SK-N-SH treated with all-trans-retinoic acid at 6 μM for 48 hours (cell line): Measurements from ENCODE around the gene ACADVL.
A peak's percentile ranks its signal among the peaks of the same experiment; 100 is the strongest.

Experiments
- ATAC-seq: fragments of 200-7000 bp; cut with Tn5 transposase; 3 replicates; pipeline ENCODE4 v1.9.1; 2020; ENCODE audit warnings: mild to moderate bottlenecking, moderate library complexity
- ARNTL ChIP-seq: fragments of 450-650 bp; formaldehyde crosslinking; IDR thresholded peaks from 2 replicates; pipeline ENCODE4 v1.5.0; 2020; ENCODE audit warnings: low read depth, mild to moderate bottlenecking, moderate library complexity, borderline replicate concordance
- BACH2 ChIP-seq: fragments of 250-450 bp; sonication (Bioruptor Pico); IDR thresholded peaks from 2 replicates; pipeline ENCODE4 v1.9.0; 2021; ENCODE audit warnings: mild to moderate bottlenecking, borderline replicate concordance
- ESRRG ChIP-seq: fragments of 250-450 bp; sonication (Bioruptor Pico); IDR thresholded peaks from 2 replicates; pipeline ENCODE4 v1.6.1; 2021; ENCODE audit warnings: mild to moderate bottlenecking
- GLIS3 ChIP-seq: fragments of 250-450 bp; sonication (Bioruptor Pico); IDR thresholded peaks from 2 replicates; pipeline ENCODE4 v1.5.0; 2020; ENCODE audit warnings: mild to moderate bottlenecking, moderate library complexity
- PPARA ChIP-seq: fragments of 250-450 bp; sonication (Bioruptor Pico); IDR thresholded peaks from 2 replicates; pipeline ENCODE4 v1.5.0; 2020; ENCODE audit warnings: mild to moderate bottlenecking, borderline replicate concordance
- RARB ChIP-seq: fragments of 250-450 bp; sonication (Bioruptor Pico); IDR thresholded peaks from 2 replicates; pipeline ENCODE4 v1.8.0; 2021; ENCODE audit warnings: mild to moderate bottlenecking, moderate library complexity
- TCF4 ChIP-seq: fragments of 250-450 bp; sonication (Bioruptor Pico); IDR thresholded peaks from 2 replicates; pipeline ENCODE4 v1.8.0; 2021; ENCODE audit warnings: mild to moderate bottlenecking, moderate library complexity, borderline replicate concordance
- TOX ChIP-seq: fragments of 250-450 bp; sonication (Bioruptor Pico); IDR thresholded peaks from 2 replicates; pipeline ENCODE4 v1.8.0; 2021; ENCODE audit warnings: mild to moderate bottlenecking, moderate library complexity, borderline replicate concordance
- ZC3H10 ChIP-seq: fragments of 250-450 bp; sonication (Bioruptor Pico); IDR thresholded peaks from 2 replicates; pipeline ENCODE4 v1.5.1; 2021; ENCODE audit warnings: mild to moderate bottlenecking, moderate library complexity
- ZFP3 ChIP-seq: fragments of 250-450 bp; sonication (Bioruptor Pico); IDR thresholded peaks from 2 replicates; pipeline ENCODE4 v1.5.0; 2020; ENCODE audit warnings: mild to moderate bottlenecking, moderate library complexity
- ZFP30 ChIP-seq: fragments of 450-650 bp; formaldehyde crosslinking; IDR thresholded peaks from 2 replicates; pipeline ENCODE4 v1.5.0; 2022; ENCODE audit warnings: mild to moderate bottlenecking, moderate library complexity
- ZNF70 ChIP-seq: fragments of 450-650 bp; formaldehyde crosslinking; IDR thresholded peaks from 2 replicates; pipeline ENCODE4 v1.5.0; 2020; ENCODE audit warnings: mild to moderate bottlenecking, moderate library complexity
- ZNF8 ChIP-seq: fragments of 450-650 bp; formaldehyde crosslinking; IDR thresholded peaks from 2 replicates; pipeline ENCODE4 v1.5.0; 2020; ENCODE audit warnings: mild to moderate bottlenecking, moderate library complexity
- TF ChIP-seq, protein P1 (sequence below): fragments of 250-450 bp; sonication (Bioruptor Pico); IDR thresholded peaks from 2 replicates; pipeline ENCODE4 v1.5.0; 2020; ENCODE audit warnings: mild to moderate bottlenecking, moderate library complexity
- TF ChIP-seq, protein P2 (sequence below): fragments of 250-450 bp; sonication (Bioruptor Pico); IDR thresholded peaks from 2 replicates; pipeline ENCODE4 v1.5.1; 2020; ENCODE audit warnings: low read depth, mild to moderate bottlenecking, moderate library complexity
- TF ChIP-seq, protein P3 (sequence below): fragments of 250-450 bp; sonication (Bioruptor Pico); IDR thresholded peaks from 2 replicates; pipeline ENCODE4 v1.5.1; 2021; ENCODE audit warnings: mild to moderate bottlenecking, moderate library complexity

ACADVL gene

DNA sequence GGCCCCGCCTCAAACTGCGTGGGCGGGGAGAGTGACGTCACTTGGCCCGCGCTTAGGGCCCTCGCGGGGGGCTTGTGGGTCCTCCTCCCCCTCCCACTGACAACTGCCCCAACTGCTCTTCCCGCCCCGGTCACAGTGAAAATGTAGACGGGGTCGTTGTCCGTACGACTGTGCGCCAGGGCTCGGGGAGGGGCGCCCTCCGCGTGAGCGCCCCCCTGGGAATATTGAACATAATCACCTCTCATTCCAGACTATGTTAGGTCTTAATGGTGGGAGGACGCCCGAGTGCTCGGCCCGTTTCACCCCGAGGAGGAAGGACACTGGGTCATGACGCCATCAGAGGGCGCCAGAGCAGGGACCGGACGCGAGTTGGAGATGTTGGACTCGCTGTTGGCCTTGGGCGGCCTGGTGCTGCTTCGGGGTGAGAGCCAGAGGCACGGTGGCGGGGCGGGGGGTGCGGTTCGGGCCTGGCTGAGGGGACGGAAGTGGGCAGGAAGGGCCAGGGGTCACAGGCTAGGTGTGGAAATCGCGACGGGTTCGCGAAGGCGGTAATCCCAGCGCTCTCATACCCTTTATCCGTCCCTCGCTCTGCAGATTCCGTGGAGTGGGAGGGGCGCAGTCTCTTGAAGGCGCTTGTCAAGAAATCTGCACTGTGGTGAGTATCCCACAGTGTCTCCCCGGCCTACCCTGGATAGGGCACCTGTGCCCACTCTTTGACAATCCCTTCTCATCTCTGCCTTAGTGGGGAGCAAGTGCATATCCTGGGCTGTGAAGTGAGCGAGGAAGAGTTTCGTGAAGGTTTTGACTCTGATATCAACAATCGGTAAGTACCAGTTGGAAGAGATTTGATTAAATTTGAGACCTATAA lies 32.7 kb downstream of the ACADVL start, which contains the start of gene ELP5:
ELP5 (plus strand) TSS at position 40 of the 868 bp plus-strand sequence; CDS start at position 376, 336 bp downstream.
- peak; percentile 81 for ATAC-seq
- TF ChIP-seq TCF4 (no peak), ZC3H10 (no peak), ZFP3 (CRISPR knock-in tag) (peak; percentile 36; the same call in 1 of the 2 replicates)
- TF ChIP-seq, protein P1, sequence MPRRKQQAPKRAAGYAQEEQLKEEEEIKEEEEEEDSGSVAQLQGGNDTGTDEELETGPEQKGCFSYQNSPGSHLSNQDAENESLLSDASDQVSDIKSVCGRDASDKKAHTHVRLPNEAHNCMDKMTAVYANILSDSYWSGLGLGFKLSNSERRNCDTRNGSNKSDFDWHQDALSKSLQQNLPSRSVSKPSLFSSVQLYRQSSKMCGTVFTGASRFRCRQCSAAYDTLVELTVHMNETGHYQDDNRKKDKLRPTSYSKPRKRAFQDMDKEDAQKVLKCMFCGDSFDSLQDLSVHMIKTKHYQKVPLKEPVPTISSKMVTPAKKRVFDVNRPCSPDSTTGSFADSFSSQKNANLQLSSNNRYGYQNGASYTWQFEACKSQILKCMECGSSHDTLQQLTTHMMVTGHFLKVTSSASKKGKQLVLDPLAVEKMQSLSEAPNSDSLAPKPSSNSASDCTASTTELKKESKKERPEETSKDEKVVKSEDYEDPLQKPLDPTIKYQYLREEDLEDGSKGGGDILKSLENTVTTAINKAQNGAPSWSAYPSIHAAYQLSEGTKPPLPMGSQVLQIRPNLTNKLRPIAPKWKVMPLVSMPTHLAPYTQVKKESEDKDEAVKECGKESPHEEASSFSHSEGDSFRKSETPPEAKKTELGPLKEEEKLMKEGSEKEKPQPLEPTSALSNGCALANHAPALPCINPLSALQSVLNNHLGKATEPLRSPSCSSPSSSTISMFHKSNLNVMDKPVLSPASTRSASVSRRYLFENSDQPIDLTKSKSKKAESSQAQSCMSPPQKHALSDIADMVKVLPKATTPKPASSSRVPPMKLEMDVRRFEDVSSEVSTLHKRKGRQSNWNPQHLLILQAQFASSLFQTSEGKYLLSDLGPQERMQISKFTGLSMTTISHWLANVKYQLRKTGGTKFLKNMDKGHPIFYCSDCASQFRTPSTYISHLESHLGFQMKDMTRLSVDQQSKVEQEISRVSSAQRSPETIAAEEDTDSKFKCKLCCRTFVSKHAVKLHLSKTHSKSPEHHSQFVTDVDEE (CRISPR knock-in tag), result peak; percentile 65; the same call in 1 of the 2 replicates
- TF ChIP-seq, all 23 proteins: peak for 2

DNA sequence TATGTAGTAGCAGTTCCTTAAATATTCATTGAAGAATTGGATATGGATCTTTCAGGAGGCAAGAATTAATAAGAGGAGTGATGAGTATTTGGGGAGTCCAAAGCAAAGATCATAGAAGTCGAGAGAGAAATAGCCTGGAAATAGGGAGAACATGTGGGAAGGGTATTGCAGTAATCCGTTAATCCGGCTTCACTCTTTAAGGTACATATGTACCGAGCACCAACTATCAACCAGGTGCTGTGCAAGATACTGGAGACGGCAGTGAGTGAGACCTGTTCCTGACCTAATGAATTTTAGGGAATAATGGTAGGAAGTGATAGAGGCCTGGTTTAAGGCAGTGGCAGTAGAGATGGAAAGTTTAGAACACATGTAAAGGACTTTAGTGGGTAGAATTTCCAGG lies 33.3 kb downstream of the ACADVL start:
- TF ChIP-seq ZFP30 (CRISPR knock-in tag), result no peak
- TF ChIP-seq, protein P1 (CRISPR knock-in tag), result no peak
- TF ChIP-seq, protein P2, sequence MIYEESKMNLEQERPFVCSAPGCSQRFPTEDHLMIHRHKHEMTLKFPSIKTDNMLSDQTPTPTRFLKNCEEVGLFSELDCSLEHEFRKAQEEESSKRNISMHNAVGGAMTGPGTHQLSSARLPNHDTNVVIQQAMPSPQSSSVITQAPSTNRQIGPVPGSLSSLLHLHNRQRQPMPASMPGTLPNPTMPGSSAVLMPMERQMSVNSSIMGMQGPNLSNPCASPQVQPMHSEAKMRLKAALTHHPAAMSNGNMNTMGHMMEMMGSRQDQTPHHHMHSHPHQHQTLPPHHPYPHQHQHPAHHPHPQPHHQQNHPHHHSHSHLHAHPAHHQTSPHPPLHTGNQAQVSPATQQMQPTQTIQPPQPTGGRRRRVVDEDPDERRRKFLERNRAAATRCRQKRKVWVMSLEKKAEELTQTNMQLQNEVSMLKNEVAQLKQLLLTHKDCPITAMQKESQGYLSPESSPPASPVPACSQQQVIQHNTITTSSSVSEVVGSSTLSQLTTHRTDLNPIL (CRISPR knock-in tag), result no peak
- no peak for TF ChIP-seq TCF4
- no peak for TF ChIP-seq TOX (CRISPR knock-in tag)
- no peak for TF ChIP-seq PPARA (CRISPR knock-in tag)

DNA sequence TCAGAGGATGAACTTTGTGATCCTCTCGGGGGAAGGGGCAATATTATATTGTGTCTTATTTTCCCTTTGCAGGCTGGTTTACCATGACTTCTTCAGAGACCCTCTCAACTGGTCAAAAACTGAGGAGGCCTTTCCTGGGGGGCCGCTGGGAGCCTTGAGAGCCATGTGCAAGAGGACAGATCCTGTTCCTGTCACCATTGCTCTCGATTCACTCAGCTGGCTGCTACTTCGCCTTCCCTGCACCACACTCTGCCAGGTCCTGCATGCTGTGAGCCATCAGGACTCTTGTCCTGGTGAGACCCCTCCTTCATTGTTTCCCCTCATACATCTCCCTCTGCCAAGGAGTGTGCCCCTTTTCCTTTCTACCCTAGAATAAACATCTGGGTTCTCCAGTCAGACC lies 34.8 kb downstream of the ACADVL start:
- TF ChIP-seq ZFP3 (CRISPR knock-in tag), result no peak
- TF ChIP-seq ARNTL, result no peak
- TF ChIP-seq RARB (CRISPR knock-in tag), result no peak
- TF ChIP-seq ESRRG (CRISPR knock-in tag), result no peak
- no peak for TF ChIP-seq BACH2 (CRISPR knock-in tag)
- TF ChIP-seq GLIS3, result no peak
- no peak for ATAC-seq

More for the DNA sequence above, 33.3 kb downstream of the ACADVL start:
- no peak for ATAC-seq

DNA sequence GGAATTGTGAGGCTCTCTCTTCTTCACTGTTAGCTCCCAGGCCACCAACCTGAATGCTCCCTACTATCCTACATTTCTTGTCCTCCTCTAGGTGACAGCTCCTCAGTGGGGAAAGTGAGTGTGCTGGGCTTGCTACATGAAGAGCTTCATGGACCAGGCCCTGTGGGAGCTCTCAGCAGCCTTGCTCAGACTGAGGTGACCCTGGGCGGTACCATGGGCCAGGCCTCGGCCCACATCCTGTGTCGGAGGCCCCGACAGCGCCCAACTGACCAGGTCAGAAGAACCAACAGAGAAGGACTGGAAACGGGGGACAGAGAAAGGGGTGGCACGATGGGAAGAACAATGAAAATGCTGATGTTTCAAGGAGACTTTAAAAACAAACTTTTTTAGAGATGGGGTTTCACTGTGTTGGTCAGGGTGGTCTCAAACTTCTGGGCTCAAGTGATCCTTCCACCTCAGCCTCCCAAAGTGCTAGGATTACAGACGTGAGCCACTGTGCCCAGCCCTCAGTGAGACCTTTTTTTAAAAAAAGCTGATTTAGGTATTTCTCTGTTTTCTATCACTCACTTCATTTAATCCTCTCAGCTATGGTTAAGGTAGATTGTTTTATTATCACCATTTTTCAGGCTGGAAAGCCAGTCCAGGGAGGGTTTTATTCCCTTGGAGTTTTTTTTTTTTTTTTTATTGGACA lies 37.2 kb downstream of the ACADVL start:
- TF ChIP-seq ZNF70 (CRISPR knock-in tag) (no peak), ARNTL (no peak), ZNF8 (CRISPR knock-in tag) (no peak), GLIS3 (no peak), PPARA (CRISPR knock-in tag) (no peak)
- TF ChIP-seq, protein P3, sequence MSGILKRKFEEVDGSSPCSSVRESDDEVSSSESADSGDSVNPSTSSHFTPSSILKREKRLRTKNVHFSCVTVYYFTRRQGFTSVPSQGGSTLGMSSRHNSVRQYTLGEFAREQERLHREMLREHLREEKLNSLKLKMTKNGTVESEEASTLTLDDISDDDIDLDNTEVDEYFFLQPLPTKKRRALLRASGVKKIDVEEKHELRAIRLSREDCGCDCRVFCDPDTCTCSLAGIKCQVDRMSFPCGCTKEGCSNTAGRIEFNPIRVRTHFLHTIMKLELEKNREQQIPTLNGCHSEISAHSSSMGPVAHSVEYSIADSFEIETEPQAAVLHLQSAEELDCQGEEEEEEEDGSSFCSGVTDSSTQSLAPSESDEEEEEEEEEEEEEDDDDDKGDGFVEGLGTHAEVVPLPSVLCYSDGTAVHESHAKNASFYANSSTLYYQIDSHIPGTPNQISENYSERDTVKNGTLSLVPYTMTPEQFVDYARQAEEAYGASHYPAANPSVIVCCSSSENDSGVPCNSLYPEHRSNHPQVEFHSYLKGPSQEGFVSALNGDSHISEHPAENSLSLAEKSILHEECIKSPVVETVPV (CRISPR knock-in tag), result no peak
- ATAC-seq, result no peak
